ENCODE results near the gene KRT17. TPM values are rescaled to one million over a fixed set of nuclear protein-coding genes. Genes with fewer than 3 reads are reported as not detected.
A peak's percentile ranks its signal among the peaks of the same experiment; 100 is the strongest.
"Not testable (repeated sequence)": the region's sequence is repeated elsewhere in the genome, so short reads cannot be mapped to it uniquely, and the experiment has no call there.

The KRT17 gene
- total RNA-seq, 1 experiment from 2014 or later: 4,105 TPM

- Mint-ChIP-seq H3K27ac (ENCODE audit: low read depth, unreplicated experiment) (no peak overlapping the region), H3K4me3 (ENCODE audit: unreplicated experiment) (no peak overlapping the region)
- TF ChIP-seq CTCF (IDR thresholded peaks at IDR 0.05; ENCODE audit: unreplicated experiment): no peak
Observed at GRCh38 chr17:41617136-41617535, 7.2 kb downstream of the KRT17 start.

GRCh38 chr17:41616486-41616885 lies 7.9 kb downstream of the KRT17 start:
- H3K36me3 Mint-ChIP-seq (ENCODE audit: insufficient read depth, unreplicated experiment): peaks cover 79% of the 10 kb centered on the region
- CTCF ChIA-PET: interaction anchor here (0.6 to 1.8 kb wide), 4 partner anchors 11 to 46 kb away, joined by 4 to 8 read pairs (median 6); no protein-coding TSS in a partner anchor
- intact Hi-C loops (cut with micrococcal nuclease): not testable (repeated sequence)

More at GRCh38 chr17:41617136-41617535, 7.2 kb downstream of the KRT17 start:
- intact Hi-C loops (cut with micrococcal nuclease): no loop called here
- Mint-ChIP-seq H3K4me1 (ENCODE audit: insufficient read depth, unreplicated experiment) (peaks cover 34% of the 10 kb centered on the region), H3K27me3 (ENCODE audit: insufficient read depth, unreplicated experiment) (no peaks in the 10 kb centered on the region), H3K9me3 (ENCODE audit: unreplicated experiment) (no peaks in the 10 kb centered on the region), H3K36me3 (ENCODE audit: insufficient read depth, unreplicated experiment) (peaks cover 80% of the 10 kb centered on the region)
- ChIA-PET POLR2A (interaction anchor here (0.8 to 13.2 kb wide), 7 partner anchors 7 to 992 kb away, joined by 3 to 366 read pairs (median 8); partner anchors contain the start of gene KRT17), CTCF (interaction anchor here (0.6 to 1.8 kb wide), 4 partner anchors 13 to 92 kb away, joined by 3 to 8 read pairs (median 6); no protein-coding TSS in a partner anchor)
- no peak for DNase-seq (ENCODE audit: unreplicated experiment)
- BruUV-seq (replicated peaks): no TSS peak

GRCh38 chr17:41615454-41615853 lies 8.9 kb downstream of the KRT17 start:
- Mint-ChIP-seq H3K27me3 (ENCODE audit: insufficient read depth, unreplicated experiment) (no peaks in the 10 kb centered on the region), H3K4me1 (ENCODE audit: insufficient read depth, unreplicated experiment) (peaks cover 21% of the 10 kb centered on the region), H3K4me3 (ENCODE audit: unreplicated experiment) (no peak overlapping the region), H3K27ac (ENCODE audit: low read depth, unreplicated experiment) (peak overlapping the region; percentile 39), H3K36me3 (ENCODE audit: insufficient read depth, unreplicated experiment) (peaks cover 79% of the 10 kb centered on the region), H3K9me3 (ENCODE audit: unreplicated experiment) (no peaks in the 10 kb centered on the region)
- ChIA-PET CTCF (interaction anchor here (1.3 to 3.9 kb wide), 2 partner anchors 34 to 66 kb away, joined by 3 to 22 read pairs; no protein-coding TSS in a partner anchor), POLR2A (interaction anchor here (0.6 to 13.2 kb wide), 4 partner anchors 9 to 70 kb away, joined by 3 to 366 read pairs (median 10); partner anchors contain the start of gene KRT17)
- peak; percentile 75 for DNase-seq (ENCODE audit: unreplicated experiment)
- intact Hi-C loops (cut with micrococcal nuclease): no loop called here
- TF ChIP-seq CTCF (IDR thresholded peaks at IDR 0.05; ENCODE audit: unreplicated experiment): no peak
- no TSS peak for BruUV-seq (replicated peaks)

More at GRCh38 chr17:41616486-41616885, 7.9 kb downstream of the KRT17 start:
- peaks cover 28% of the 10 kb centered on the region for H3K4me1 Mint-ChIP-seq (ENCODE audit: insufficient read depth, unreplicated experiment)
- not testable (repeated sequence) for H3K4me3 Mint-ChIP-seq (ENCODE audit: unreplicated experiment); H3K9me3 Mint-ChIP-seq (ENCODE audit: unreplicated experiment); H3K27ac Mint-ChIP-seq (ENCODE audit: low read depth, unreplicated experiment); DNase-seq (ENCODE audit: unreplicated experiment); BruUV-seq (replicated peaks); H3K27me3 Mint-ChIP-seq (ENCODE audit: insufficient read depth, unreplicated experiment)
- POLR2A ChIA-PET: interaction anchor here (0.8 to 13.2 kb wide), 7 partner anchors 8 to 991 kb away, joined by 3 to 366 read pairs (median 8); partner anchors contain the start of gene KRT17

- Mint-ChIP-seq H3K4me1 (ENCODE audit: insufficient read depth, unreplicated experiment) (peaks cover 18% of the 10 kb centered on the region), H3K36me3 (ENCODE audit: insufficient read depth, unreplicated experiment) (peaks cover 77% of the 10 kb centered on the region)
- CTCF ChIA-PET: interaction anchor here (0.6 to 3.9 kb wide), 4 partner anchors 23 to 66 kb away, joined by 3 to 22 read pairs (median 4); no protein-coding TSS in a partner anchor
- H3K9me3 Mint-ChIP-seq (ENCODE audit: unreplicated experiment); intact Hi-C loops (cut with micrococcal nuclease); DNase-seq (ENCODE audit: unreplicated experiment); H3K27me3 Mint-ChIP-seq (ENCODE audit: insufficient read depth, unreplicated experiment); H3K4me3 Mint-ChIP-seq (ENCODE audit: unreplicated experiment); H3K27ac Mint-ChIP-seq (ENCODE audit: low read depth, unreplicated experiment); BruUV-seq (replicated peaks): not testable (repeated sequence)
- POLR2A ChIA-PET: interaction anchor here (0.6 to 2.5 kb wide), 5 partner anchors 10 to 799 kb away, joined by 3 to 14 read pairs (median 3); partner anchors contain the start of gene KRT17
Observed at GRCh38 chr17:41614767-41615166, 9.6 kb downstream of the KRT17 start.

GRCh38 chr17:41614098-41614497 lies 10.3 kb downstream of the KRT17 start:
- Mint-ChIP-seq H3K27ac (ENCODE audit: low read depth, unreplicated experiment) (no peak overlapping the region), H3K27me3 (ENCODE audit: insufficient read depth, unreplicated experiment) (no peaks in the 10 kb centered on the region), H3K4me3 (ENCODE audit: unreplicated experiment) (no peak overlapping the region), H3K9me3 (ENCODE audit: unreplicated experiment) (no peaks in the 10 kb centered on the region), H3K36me3 (ENCODE audit: insufficient read depth, unreplicated experiment) (peaks cover 77% of the 10 kb centered on the region), H3K4me1 (ENCODE audit: insufficient read depth, unreplicated experiment) (peaks cover 22% of the 10 kb centered on the region)
- intact Hi-C loops (cut with micrococcal nuclease): no loop called here
- no TSS peak for BruUV-seq (replicated peaks)
- no peak for DNase-seq (ENCODE audit: unreplicated experiment)
- ChIA-PET CTCF (interaction anchor here (0.6 to 3.9 kb wide), 3 partner anchors 23 to 65 kb away, joined by 3 to 22 read pairs (median 4); no protein-coding TSS in a partner anchor), POLR2A (interaction anchor here (0.6 to 2.4 kb wide), 4 partner anchors 10 to 798 kb away, joined by 3 to 16 read pairs (median 8); partner anchors contain the start of gene KRT17)
- TF ChIP-seq CTCF (IDR thresholded peaks at IDR 0.05; ENCODE audit: unreplicated experiment): no peak
